ENCODE results near the gene CFL1.
"Not testable (repeated sequence)": the region's sequence is repeated elsewhere in the genome, so short reads cannot be mapped to it uniquely, and the experiment has no call there.

Gene CFL1

GRCh38 chr11:65857853-65858680 is at the start of gene CFL1:
TSS of gene CFL1 (minus strand) at chr11:65858180. CDS start at chr11:65858099, 81 bp downstream.
- peak; percentile 84 to 93 for DNase-seq (ENCODE audit: low read depth in 2 of 2, low spot score in 1 of 2)

GRCh38 chr11:65906602-65907001 is 48.6 kb upstream of the CFL1 start:
- no peak for DNase-seq (ENCODE audit: low read depth in 2 of 2, low spot score in 1 of 2)

GRCh38 chr11:65903715-65904114 is 45.7 kb upstream of the CFL1 start:
- DNase-seq (ENCODE audit: low read depth in 2 of 2, low spot score in 1 of 2) = no peak

GRCh38 chr11:65903068-65903481 is 45.1 kb upstream of the CFL1 start:
- no peak for DNase-seq (ENCODE audit: low read depth in 2 of 2, low spot score in 1 of 2)

GRCh38 chr11:65900899-65901180 is 42.9 kb upstream of the CFL1 start:
- DNase-seq (ENCODE audit: low read depth in 2 of 2, low spot score in 1 of 2) = no peak

GRCh38 chr11:65900125-65900898 is 42.3 kb upstream of the CFL1 start, which contains the start of gene FOSL1:
TSS of gene FOSL1 (minus strand) at chr11:65900388. CDS start at chr11:65900339, 49 bp downstream.
- DNase-seq (ENCODE audit: low read depth in 2 of 2, low spot score in 1 of 2) = peak; percentile 69 to 83

- no peak for DNase-seq (ENCODE audit: low read depth in 2 of 2, low spot score in 1 of 2)
These were observed 41.6 kb upstream of the CFL1 start for GRCh38 chr11:65899356-65900124.

- DNase-seq (ENCODE audit: low read depth in 2 of 2, low spot score in 1 of 2) = no peak
These were observed 40.8 kb upstream of the CFL1 start for GRCh38 chr11:65898656-65899355.

- no peak for DNase-seq (ENCODE audit: low read depth in 2 of 2, low spot score in 1 of 2)
These were observed 39.1 kb upstream of the CFL1 start for GRCh38 chr11:65897020-65897471.

GRCh38 chr11:65896034-65896999 is 38.3 kb upstream of the CFL1 start:
- DNase-seq (ENCODE audit: low read depth in 2 of 2, low spot score in 1 of 2) = no peak

GRCh38 chr11:65895482-65895981 is 37.6 kb upstream of the CFL1 start:
- no peak for DNase-seq (ENCODE audit: low read depth in 2 of 2, low spot score in 1 of 2)

GRCh38 chr11:65894034-65894591 is 36.1 kb upstream of the CFL1 start:
- no peak for DNase-seq (ENCODE audit: low read depth in 2 of 2, low spot score in 1 of 2)

GRCh38 chr11:65892661-65893317 is 34.8 kb upstream of the CFL1 start:
- no peak for DNase-seq (ENCODE audit: low read depth in 2 of 2, low spot score in 1 of 2)

GRCh38 chr11:65892137-65892540 is 34.2 kb upstream of the CFL1 start:
- not testable (repeated sequence) for DNase-seq (ENCODE audit: low read depth in 2 of 2, low spot score in 1 of 2)

GRCh38 chr11:65891219-65892136 is 33.5 kb upstream of the CFL1 start:
- no peak for DNase-seq (ENCODE audit: low read depth in 2 of 2, low spot score in 1 of 2)

- peak; percentile 94 to 97 for DNase-seq (ENCODE audit: low read depth in 2 of 2, low spot score in 1 of 2)
These were observed 32.6 kb upstream of the CFL1 start, which contains the start of gene CCDC85B for GRCh38 chr11:65890324-65891218. TSS of gene CCDC85B (plus strand) at chr11:65890673. CDS start at chr11:65890784, 111 bp downstream.
